ENCODE data around the gene EXD3.
"Not testable (repeated sequence)": the region's sequence is repeated elsewhere in the genome, so short reads cannot be mapped to it uniquely, and the experiment has no call there.

The EXD3 gene

DNA sequence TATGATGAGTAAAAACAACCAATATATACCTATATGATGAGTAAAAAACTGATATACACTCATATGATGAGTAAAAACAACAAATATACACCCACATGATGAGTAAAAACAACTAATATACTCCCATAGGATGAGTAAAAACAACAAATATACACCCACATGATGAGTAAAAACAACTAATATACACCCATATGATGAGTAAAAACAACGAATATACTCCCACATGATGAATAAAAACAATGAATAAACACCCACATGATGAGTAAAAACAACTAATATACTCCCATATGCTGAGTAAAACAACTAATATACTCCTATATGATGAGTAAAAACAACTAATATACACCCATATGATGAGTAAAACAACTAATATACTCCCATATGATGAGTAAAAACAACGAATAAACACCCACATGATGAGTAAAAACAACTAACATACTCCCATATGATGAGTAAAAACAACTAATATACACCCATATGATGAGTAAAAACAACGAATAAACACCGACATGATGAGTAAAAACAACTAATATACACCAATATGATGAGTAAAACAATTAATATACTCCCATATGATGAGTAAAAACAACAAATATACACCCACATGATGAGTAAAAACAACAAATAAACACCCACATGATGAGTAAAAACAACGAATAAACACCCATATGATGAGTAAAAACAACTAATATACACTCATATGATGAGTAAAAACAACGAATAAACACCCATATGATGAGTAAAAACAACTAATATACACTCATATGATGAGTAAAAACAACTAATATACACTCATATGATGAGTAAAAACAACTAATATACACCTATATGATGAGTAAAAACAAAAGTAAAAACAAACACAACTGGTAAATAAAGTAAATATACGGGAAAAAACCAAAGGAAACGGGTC lies 95.1 kb downstream of the EXD3 start:
- not testable (repeated sequence) for DNase-seq

GRCh38 chr9:137326445-137327065 lies 96.4 kb downstream of the EXD3 start:
- DNase-seq = no peak

DNA sequence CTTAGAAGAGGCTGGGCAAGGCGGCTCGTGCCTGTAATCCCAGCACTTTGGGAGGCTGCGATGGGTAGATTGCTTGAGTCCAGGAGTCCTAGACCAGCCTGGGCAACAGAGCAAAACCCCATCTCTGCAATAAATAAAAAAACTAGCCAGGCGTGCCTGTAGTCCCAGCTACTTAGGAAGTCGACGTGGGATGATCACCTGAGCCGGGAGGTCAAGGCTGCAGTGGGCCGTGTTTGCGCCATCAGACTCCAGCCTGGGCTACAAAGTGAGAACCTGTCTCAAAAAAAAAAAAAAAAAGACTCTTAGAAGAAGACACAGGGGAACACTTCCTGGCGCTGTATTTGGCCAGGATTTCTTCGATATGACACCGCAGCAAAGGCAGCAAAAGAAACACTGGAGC lies 97.2 kb downstream of the EXD3 start:
- DNase-seq = no peak

DNA sequence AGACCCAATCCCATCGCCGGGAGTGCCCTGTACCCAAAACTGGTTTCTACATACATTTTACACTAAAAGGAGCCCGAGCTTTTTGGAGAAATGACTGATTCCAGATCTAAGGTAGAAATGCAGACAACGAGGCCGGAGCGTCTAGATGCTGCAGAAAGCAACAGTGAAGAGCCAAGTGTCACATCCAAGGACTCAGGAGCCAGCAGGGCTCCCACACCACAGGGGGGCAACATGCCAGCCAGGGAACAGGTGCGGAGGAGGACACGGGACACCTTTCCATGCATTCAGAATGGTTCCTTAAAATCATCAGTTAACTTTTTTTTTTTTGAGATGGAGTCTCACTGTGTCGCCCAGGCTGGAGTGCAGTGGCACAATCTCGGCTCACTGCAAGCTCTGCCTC lies 97.8 kb downstream of the EXD3 start:
- no peak for DNase-seq

DNA sequence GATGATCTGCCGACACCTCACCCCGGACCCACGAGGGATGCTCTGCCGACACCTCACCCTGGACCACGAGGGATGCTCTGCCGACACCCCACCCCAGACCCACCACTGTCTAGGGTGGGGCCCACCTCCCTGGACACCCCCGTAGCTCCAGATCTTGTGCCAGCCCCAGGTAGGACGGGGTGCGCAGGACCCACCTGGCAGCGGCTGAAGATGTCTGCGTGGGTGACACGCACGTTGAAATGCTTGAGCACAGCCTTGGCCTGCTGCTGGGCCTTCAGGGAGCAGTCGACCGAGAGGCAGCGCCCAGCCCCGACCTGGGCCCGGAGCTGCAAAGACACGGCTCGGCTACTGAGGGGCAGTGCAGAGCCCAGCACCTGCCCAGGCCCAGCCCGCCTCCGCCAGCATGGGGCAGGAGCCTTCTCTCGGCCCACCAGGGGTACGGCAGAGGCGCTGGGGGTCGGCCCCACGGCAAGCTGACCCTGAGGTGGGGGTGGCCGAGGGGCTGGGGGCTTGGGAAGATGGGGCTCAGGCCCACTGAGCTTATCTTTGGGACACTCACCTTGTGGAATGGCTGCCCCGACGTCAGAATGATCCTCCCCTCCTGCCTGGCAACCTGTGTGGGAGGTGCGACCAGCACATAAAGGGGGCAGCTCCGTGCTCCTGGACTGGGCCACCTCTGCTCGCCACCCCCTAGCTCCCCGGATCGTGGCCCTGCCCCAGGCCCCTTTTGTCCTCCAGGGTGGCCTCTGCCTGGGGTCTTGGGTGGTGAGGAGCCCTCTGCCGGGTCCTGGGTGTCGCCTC lies 99.2 kb downstream of the EXD3 start:
- no peak for DNase-seq

DNA sequence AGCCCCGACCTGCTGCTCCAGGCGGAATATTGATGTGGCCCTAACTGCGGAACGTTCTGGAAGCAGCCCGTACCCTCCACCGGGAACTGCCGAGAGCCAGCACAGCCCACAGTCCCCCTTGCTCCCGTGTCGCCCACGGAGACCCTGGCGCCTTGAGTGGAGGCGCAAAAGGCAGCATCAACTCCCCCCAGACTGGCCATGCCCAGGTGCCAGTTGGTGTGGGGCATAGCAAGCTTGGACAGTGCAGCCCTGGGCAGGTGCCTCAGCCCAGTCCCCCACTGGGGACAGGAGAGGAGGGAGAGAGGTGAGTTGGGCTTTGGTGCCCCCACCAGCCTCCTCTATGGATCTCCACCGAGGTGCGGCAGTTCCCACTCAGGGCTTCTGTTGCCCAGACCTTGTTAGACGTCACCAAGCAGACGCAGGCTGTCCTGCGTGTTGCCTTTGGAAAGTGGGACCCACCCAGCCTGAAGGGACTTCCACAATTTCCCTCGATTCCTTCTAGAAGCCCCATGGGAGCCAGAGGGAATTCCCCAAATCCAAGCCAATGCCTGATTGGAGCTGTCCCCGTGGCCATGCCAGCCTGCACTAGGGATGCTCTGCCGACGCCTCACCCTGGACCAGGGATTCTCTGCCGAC lies 101.1 kb downstream of the EXD3 start:
- DNase-seq = no peak

- DNase-seq = no peak
Observed at GRCh38 chr9:137320555-137321384, 102.2 kb downstream of the EXD3 start.

GRCh38 chr9:137319739-137320551 lies 103.0 kb downstream of the EXD3 start:
- DNase-seq = no peak

DNA sequence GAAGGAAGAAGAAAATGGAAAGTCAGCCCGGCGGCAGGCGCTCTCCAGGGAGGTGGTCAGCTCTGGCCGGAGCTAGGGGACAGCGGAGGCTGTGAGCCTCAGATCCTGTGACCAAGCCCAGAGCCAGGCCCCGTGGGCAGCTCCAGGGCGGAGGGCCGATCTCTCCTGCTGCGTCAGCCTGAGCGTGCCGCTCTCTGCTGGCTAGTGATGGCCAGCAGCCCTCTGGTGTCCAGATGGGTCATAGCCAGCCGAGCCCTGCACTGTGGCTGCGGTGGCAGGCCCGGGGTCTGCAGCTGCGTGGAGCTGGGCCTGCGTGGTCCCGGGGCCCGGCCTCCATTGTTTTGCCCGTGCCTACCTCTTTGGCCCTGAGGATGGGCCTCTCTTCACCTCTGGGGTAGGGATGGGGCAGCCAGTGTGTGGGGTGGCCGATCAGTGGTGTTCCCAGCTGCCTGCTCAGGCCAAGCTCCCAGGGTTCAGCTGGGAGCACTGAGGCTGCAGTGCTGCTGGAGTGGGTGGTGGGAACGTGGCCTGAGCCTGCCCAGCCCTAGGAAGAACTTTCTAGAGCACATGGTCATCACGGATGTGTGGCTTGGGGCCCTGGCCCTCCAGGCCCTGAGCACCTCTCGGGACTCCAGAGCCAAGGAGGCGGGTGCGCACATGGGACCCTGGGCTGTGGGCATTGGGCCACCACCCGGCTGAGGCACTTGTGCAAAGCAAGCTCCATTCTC lies 103.8 kb downstream of the EXD3 start:
- DNase-seq = no peak

- DNase-seq = no peak
Observed at GRCh38 chr9:137318602-137319001, 104.4 kb downstream of the EXD3 start.

GRCh38 chr9:137317718-137318511 lies 105.0 kb downstream of the EXD3 start:
- no peak for DNase-seq

DNA sequence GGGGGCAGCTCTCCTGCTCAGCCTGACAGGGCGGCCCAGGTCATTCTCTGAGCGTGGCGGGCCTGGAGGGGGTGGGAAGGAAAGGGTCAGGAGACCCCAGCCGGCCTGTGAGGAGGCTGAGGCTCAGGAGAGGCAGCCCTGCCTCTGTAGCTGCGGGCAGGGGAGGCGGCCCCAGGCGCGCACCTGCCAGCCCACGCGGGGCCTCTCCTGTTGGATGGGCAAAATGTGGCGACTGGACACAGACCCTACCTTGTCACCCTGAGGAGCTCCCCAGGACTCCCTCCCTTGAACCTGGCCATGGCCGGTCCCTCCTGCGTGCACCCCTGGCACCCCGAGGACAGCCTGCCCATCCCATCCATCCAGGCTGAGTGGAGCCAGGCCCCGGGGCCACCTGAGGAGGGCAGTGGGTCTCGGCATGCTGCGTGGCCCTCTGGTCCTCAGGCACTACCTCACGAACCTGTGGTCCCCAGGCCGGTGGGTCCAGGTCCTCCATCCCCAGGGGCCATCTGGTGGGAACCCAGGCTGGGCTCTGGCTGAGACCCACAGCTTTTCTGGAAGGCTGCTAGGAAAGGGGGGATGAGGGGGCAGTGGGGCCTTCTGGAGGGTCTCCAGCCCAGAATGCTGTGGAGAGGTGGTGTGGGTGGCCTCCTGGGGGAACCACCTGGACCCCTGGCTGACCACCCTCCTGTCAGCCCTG lies 105.8 kb downstream of the EXD3 start:
- no peak for DNase-seq

DNA sequence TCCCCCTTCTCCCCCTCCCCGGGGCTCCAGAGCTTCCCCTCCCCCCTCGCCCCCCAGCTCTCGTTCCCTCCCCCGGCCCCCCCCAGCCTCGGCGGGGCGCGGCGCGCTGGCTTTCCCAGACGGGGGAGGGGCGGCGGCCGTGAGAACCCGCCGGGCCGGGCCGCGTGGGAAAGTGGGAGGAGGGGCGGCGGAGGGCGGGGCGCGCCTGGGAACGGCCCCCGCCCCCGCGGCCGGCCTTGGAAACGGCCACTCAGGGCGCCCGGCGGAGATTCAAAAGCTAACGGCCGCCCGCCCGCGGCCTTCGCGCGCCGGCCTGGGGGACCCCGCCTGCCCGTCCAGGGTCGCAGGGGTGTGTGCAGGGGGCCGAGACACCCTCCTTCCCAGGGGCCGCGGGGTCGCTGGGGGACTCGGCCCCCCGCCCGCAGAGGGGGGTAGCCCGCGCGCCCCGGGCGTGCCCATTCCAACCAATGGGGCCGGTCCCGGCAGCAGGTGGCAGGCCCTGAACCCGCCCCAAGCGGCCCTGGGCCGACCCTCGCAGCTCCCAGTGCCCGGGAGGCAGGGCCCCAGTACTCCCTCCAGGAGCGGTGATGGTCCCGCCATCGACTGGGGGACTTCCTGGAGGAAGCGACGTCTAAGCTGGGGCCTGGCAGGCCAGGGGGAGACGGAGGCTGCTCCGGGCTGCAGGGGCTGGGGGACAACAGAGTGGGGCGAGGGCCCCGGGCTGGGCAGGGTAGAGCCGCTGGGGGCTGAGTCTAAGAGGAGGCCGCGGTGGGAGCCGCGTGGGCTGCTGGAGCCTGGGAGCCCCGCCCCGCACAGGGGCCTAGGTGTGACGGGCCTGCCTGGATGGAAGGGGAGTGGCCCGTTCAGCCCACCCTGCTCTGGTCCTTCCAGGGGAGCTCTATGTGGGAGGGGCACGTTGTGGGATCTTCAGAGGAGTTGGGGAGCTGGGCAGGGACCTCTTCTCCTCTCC lies 106.7 kb downstream of the EXD3 start:
- DNase-seq = peak; percentile 87

GRCh38 chr9:137315581-137316011 lies 107.4 kb downstream of the EXD3 start:
- no peak for DNase-seq

DNA sequence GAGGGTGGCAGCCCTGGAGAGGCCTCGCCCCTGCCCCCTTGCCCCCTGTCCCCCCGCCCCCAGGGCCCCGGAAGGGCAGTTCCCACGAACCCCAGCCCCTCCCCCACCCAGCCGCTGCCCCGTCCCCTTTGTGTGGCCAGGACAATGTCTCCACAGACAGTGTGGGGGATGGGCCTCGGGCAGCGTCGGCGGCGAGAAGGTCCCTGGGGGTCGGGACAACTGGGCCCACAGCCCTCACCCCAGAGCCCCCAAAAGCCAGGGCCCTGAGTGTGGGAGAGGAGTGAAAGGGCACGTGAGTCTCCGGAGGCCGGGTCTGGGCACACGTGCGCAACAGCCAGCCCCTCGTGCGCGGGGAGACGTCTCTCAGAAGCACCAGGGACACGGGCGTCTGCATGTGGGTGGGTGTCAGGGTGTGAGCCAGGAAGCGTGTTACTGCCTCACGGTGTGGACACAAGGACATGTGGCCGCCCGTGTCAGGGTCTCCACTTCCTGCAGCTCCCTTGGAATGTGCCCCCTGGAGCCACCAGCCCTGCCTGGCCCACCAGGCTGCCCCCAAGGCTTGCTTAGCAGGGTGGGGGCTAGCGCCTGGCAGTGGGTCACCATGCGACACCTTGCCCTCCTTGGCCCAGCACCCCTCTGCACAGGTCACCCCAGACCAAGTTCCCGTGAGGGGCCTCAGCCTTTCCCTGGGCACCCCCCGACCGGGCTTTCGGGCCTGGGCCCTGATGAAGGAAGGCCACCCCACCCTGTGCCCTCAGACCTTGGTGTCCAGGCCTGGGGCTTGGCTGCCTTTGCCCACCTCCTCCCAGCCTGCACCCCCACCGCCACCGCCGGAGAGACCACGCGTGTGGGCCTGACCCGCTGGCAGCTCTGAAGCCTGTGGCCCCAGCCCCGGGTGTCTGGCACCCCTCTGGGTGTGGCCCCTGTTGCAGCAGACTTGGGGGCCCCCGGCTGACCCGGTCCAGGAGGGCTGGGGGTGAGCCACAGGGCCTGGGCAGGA lies 108.1 kb downstream of the EXD3 start:
- DNase-seq = no peak

GRCh38 chr9:137313956-137314560 lies 108.9 kb downstream of the EXD3 start:
- no peak for DNase-seq

Data from DMS53 (cell line).